SK-N-SH treated with all-trans-retinoic acid at 6 μM for 48 hours (cell line): ENCODE results near the gene QRICH2.
A peak's percentile ranks its signal among the peaks of the same experiment; 100 is the strongest.

Source experiments
- ATAC-seq: fragments of 200-7000 bp; cut with Tn5 transposase; 3 replicates; pipeline ENCODE4 v1.9.1; 2020; ENCODE audit warnings: mild to moderate bottlenecking, moderate library complexity
- ARNTL ChIP-seq: fragments of 450-650 bp; formaldehyde crosslinking; IDR thresholded peaks from 2 replicates; pipeline ENCODE4 v1.5.0; 2020; ENCODE audit warnings: low read depth, mild to moderate bottlenecking, moderate library complexity, borderline replicate concordance
- BACH2 ChIP-seq: fragments of 250-450 bp; sonication (Bioruptor Pico); IDR thresholded peaks from 2 replicates; pipeline ENCODE4 v1.9.0; 2021; ENCODE audit warnings: mild to moderate bottlenecking, borderline replicate concordance
- CSDC2 ChIP-seq: fragments of 250-450 bp; sonication (Bioruptor Pico); IDR thresholded peaks from 2 replicates; pipeline ENCODE4 v1.5.0; 2020; ENCODE audit warnings: mild to moderate bottlenecking, moderate library complexity
- CSRNP3 ChIP-seq: fragments of 250-450 bp; sonication (Bioruptor Pico); IDR thresholded peaks from 2 replicates; pipeline ENCODE4 v1.5.1; 2021; ENCODE audit warnings: mild to moderate bottlenecking, moderate library complexity
- ESRRG ChIP-seq: fragments of 250-450 bp; sonication (Bioruptor Pico); IDR thresholded peaks from 2 replicates; pipeline ENCODE4 v1.6.1; 2021; ENCODE audit warnings: mild to moderate bottlenecking
- GLIS3 ChIP-seq: fragments of 250-450 bp; sonication (Bioruptor Pico); IDR thresholded peaks from 2 replicates; pipeline ENCODE4 v1.5.0; 2020; ENCODE audit warnings: mild to moderate bottlenecking, moderate library complexity
- ISL1 ChIP-seq: fragments of 250-450 bp; sonication (Bioruptor Pico); IDR thresholded peaks from 2 replicates; pipeline ENCODE4 v2.1.2; 2022; ENCODE audit warnings: mild to moderate bottlenecking, moderate library complexity
- PATZ1 ChIP-seq: fragments of 250-450 bp; sonication (Bioruptor Pico); IDR thresholded peaks from 2 replicates; pipeline ENCODE4 v1.8.0; 2020; ENCODE audit warnings: mild to moderate bottlenecking, moderate library complexity, borderline replicate concordance
- POU6F1 ChIP-seq: fragments of 250-450 bp; sonication (Bioruptor Pico); IDR thresholded peaks from 2 replicates; pipeline ENCODE4 v1.8.0; 2021; ENCODE audit warnings: low read depth, mild to moderate bottlenecking, moderate library complexity, borderline replicate concordance
- PPARA ChIP-seq: fragments of 250-450 bp; sonication (Bioruptor Pico); IDR thresholded peaks from 2 replicates; pipeline ENCODE4 v1.5.0; 2020; ENCODE audit warnings: mild to moderate bottlenecking, borderline replicate concordance
- RARB ChIP-seq: fragments of 250-450 bp; sonication (Bioruptor Pico); IDR thresholded peaks from 2 replicates; pipeline ENCODE4 v1.8.0; 2021; ENCODE audit warnings: mild to moderate bottlenecking, moderate library complexity
- TCF4 ChIP-seq: fragments of 250-450 bp; sonication (Bioruptor Pico); IDR thresholded peaks from 2 replicates; pipeline ENCODE4 v1.8.0; 2021; ENCODE audit warnings: mild to moderate bottlenecking, moderate library complexity, borderline replicate concordance
- TOX ChIP-seq: fragments of 250-450 bp; sonication (Bioruptor Pico); IDR thresholded peaks from 2 replicates; pipeline ENCODE4 v1.8.0; 2021; ENCODE audit warnings: mild to moderate bottlenecking, moderate library complexity, borderline replicate concordance
- ZC3H10 ChIP-seq: fragments of 250-450 bp; sonication (Bioruptor Pico); IDR thresholded peaks from 2 replicates; pipeline ENCODE4 v1.5.1; 2021; ENCODE audit warnings: mild to moderate bottlenecking, moderate library complexity
- ZFP3 ChIP-seq: fragments of 250-450 bp; sonication (Bioruptor Pico); IDR thresholded peaks from 2 replicates; pipeline ENCODE4 v1.5.0; 2020; ENCODE audit warnings: mild to moderate bottlenecking, moderate library complexity
- ZFP30 ChIP-seq: fragments of 450-650 bp; formaldehyde crosslinking; IDR thresholded peaks from 2 replicates; pipeline ENCODE4 v1.5.0; 2022; ENCODE audit warnings: mild to moderate bottlenecking, moderate library complexity
- ZNF565 ChIP-seq: fragments of 450-650 bp; formaldehyde crosslinking; conservative IDR thresholded peaks from 2 replicates; pipeline ENCODE4 v1.5.0; 2020; ENCODE audit warnings: low read depth, mild to moderate bottlenecking, moderate library complexity
- ZNF70 ChIP-seq: fragments of 450-650 bp; formaldehyde crosslinking; IDR thresholded peaks from 2 replicates; pipeline ENCODE4 v1.5.0; 2020; ENCODE audit warnings: mild to moderate bottlenecking, moderate library complexity
- ZNF8 ChIP-seq: fragments of 450-650 bp; formaldehyde crosslinking; IDR thresholded peaks from 2 replicates; pipeline ENCODE4 v1.5.0; 2020; ENCODE audit warnings: mild to moderate bottlenecking, moderate library complexity
- TF ChIP-seq, protein P1 (sequence below): fragments of 250-450 bp; sonication (Bioruptor Pico); IDR thresholded peaks from 2 replicates; pipeline ENCODE4 v1.5.0; 2020; ENCODE audit warnings: mild to moderate bottlenecking, moderate library complexity

QRICH2 gene

DNA sequence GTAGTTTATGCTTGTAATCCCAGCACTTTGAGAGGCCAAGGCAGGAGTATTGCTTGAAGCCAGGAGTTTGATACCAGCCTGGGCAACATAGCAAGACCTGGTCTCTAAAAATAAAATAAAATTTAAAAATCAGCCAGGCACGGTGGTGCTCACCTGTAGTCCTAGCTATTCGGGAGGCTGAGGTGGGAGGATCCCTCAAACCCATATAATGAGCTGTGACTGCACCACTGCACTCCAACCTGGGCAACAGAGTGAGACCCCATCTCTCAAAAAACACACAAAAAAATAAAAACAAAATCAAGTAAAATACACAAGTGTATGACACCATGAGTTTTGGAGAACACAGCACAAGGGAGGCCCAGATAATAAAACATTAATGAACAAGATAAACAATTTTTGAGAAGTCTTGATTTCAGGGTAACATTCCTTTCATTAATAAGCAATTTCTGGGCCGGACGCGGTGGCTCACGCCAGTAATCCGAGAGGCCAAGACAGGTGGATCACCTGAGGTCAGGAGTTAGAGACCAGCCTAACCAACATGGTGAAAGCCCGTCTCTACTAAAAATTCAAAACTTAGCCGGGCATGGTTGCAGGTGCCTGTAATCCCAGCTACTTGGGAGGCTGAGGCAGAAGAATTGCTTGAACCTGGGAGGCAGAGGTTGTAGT is 27.8 kb upstream of the QRICH2 start:
- no peak for TF ChIP-seq PPARA
- no peak for TF ChIP-seq BACH2 (CRISPR knock-in tag)
- TF ChIP-seq GLIS3: no peak
- TF ChIP-seq ISL1 (CRISPR knock-in tag): no peak
- TF ChIP-seq POU6F1: no peak
- no peak for TF ChIP-seq ZNF8 (CRISPR knock-in tag)
- TF ChIP-seq TOX (CRISPR knock-in tag): no peak
- TF ChIP-seq RARB (CRISPR knock-in tag): no peak
- no peak for TF ChIP-seq ZNF70 (CRISPR knock-in tag)
- no peak for TF ChIP-seq ARNTL
- TF ChIP-seq CSRNP3 (CRISPR knock-in tag): no peak
- no peak for TF ChIP-seq ZC3H10 (CRISPR knock-in tag)
- TF ChIP-seq ZFP30: no peak
- no peak for TF ChIP-seq ZNF565 (CRISPR knock-in tag)
- TF ChIP-seq PATZ1: no peak
- TF ChIP-seq, all 23 proteins: peak for 0
- no peak for ATAC-seq

GRCh38 chr17:76333673-76334505 is 25.8 kb upstream of the QRICH2 start:
- TF ChIP-seq ISL1 (CRISPR knock-in tag) (no peak), ZFP30 (no peak), PPARA (no peak), ESRRG (CRISPR knock-in tag) (no peak), CSDC2 (CRISPR knock-in tag) (no peak), ZC3H10 (CRISPR knock-in tag) (no peak), BACH2 (CRISPR knock-in tag) (no peak), ZNF565 (CRISPR knock-in tag) (no peak), TOX (CRISPR knock-in tag) (no peak), TCF4 (CRISPR knock-in tag) (no peak), ZNF8 (CRISPR knock-in tag) (no peak), ZFP3 (no peak)
- TF ChIP-seq, protein P1, sequence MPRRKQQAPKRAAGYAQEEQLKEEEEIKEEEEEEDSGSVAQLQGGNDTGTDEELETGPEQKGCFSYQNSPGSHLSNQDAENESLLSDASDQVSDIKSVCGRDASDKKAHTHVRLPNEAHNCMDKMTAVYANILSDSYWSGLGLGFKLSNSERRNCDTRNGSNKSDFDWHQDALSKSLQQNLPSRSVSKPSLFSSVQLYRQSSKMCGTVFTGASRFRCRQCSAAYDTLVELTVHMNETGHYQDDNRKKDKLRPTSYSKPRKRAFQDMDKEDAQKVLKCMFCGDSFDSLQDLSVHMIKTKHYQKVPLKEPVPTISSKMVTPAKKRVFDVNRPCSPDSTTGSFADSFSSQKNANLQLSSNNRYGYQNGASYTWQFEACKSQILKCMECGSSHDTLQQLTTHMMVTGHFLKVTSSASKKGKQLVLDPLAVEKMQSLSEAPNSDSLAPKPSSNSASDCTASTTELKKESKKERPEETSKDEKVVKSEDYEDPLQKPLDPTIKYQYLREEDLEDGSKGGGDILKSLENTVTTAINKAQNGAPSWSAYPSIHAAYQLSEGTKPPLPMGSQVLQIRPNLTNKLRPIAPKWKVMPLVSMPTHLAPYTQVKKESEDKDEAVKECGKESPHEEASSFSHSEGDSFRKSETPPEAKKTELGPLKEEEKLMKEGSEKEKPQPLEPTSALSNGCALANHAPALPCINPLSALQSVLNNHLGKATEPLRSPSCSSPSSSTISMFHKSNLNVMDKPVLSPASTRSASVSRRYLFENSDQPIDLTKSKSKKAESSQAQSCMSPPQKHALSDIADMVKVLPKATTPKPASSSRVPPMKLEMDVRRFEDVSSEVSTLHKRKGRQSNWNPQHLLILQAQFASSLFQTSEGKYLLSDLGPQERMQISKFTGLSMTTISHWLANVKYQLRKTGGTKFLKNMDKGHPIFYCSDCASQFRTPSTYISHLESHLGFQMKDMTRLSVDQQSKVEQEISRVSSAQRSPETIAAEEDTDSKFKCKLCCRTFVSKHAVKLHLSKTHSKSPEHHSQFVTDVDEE (CRISPR knock-in tag): no peak
- peak; percentile 28; the same call in 2 of the 3 replicates for ATAC-seq

GRCh38 chr17:76331083-76331482 is 23.0 kb upstream of the QRICH2 start:
- no peak for TF ChIP-seq CSRNP3 (CRISPR knock-in tag)
- no peak for ATAC-seq
